AG09319 (cell line): ENCODE measurements around the gene SHISAL1.
"Not testable (repeated sequence)": the region's sequence is repeated elsewhere in the genome, so short reads cannot be mapped to it uniquely, and the experiment has no call there.

Experiments
- DNase-seq: peaks from one replicate; pipeline ENCODE4 v3.0.0-alpha.2; 2010; ENCODE audit warnings: low read depth; ENCODE audit errors: extremely low read depth
- CTCF ChIP-seq: IDR thresholded peaks from 2 replicates; pipeline ENCODE4 v1.5.1; 2011; ENCODE audit warnings: low read depth, mild to moderate bottlenecking, inconsistent platforms, low read length, moderate library complexity

Gene SHISAL1

GRCh38 chr22:44305888-44306287 is 6.9 kb downstream of the SHISAL1 start:
- no peak for TF ChIP-seq CTCF

GRCh38 chr22:44305455-44305854 is 7.3 kb downstream of the SHISAL1 start:
- no peak for TF ChIP-seq CTCF
- no peak for DNase-seq

More at GRCh38 chr22:44305888-44306287, 6.9 kb downstream of the SHISAL1 start:
- DNase-seq, result no peak

GRCh38 chr22:44304911-44305310 is 7.8 kb downstream of the SHISAL1 start:
- no peak for TF ChIP-seq CTCF
- DNase-seq, result no peak

- no peak for TF ChIP-seq CTCF
- DNase-seq, result no peak
These were observed 8.4 kb downstream of the SHISAL1 start for GRCh38 chr22:44304354-44304753.

- DNase-seq, result not testable (repeated sequence)
These were observed 10.4 kb downstream of the SHISAL1 start for GRCh38 chr22:44302363-44302762.

- no peak for DNase-seq
- TF ChIP-seq CTCF, result no peak
These were observed 11.7 kb downstream of the SHISAL1 start for GRCh38 chr22:44301039-44301438.

GRCh38 chr22:44299124-44299523 is 13.6 kb downstream of the SHISAL1 start:
- no peak for TF ChIP-seq CTCF
- DNase-seq, result no peak

GRCh38 chr22:44298406-44299091 is 14.2 kb downstream of the SHISAL1 start:
- no peak for DNase-seq

More at GRCh38 chr22:44298406-44299091, 14.2 kb downstream of the SHISAL1 start:
- TF ChIP-seq CTCF, result no peak
